GM23338 (cell line): Measurements from ENCODE around the gene SFR1. TPM values are rescaled to one million over a fixed set of nuclear protein-coding genes. Genes with fewer than 3 reads are reported as not detected.

ENCODE experiments used
- ATAC-seq: fragments of 200-7000 bp; cut with Tn5 transposase; 3 replicates; pipeline ENCODE4 v1.9.1; 2020
- DNase-seq: peaks from one replicate; pipeline ENCODE4 v3.0.0-alpha.2; 2015; ENCODE audit warnings: low spot score
- H2AFZ ChIP-seq: fragments of 200-600 bp; sonication (generic); 2 replicates; pipeline ENCODE4 v1.8.0; 2016; ENCODE audit warnings: antibody characterized with exemption, mild to moderate bottlenecking, moderate library complexity
- H3F3A ChIP-seq: fragments of 200-600 bp; sonication (generic); replicated peaks from 2 replicates; pipeline ENCODE4 v1.8.0; 2017; ENCODE audit warnings: antibody characterized with exemption, mixed run types, low read depth
- H3K27ac ChIP-seq: fragments of 200-600 bp; sonication (generic); 2 replicates; pipeline ENCODE4 v1.6.1; 2016; ENCODE audit warnings: low read depth
- H3K27me3 ChIP-seq: fragments of 200-600 bp; sonication (generic); 2 replicates; pipeline ENCODE4 v1.8.0; 2016; ENCODE audit warnings: mild to moderate bottlenecking, mixed run types, moderate library complexity; ENCODE audit not compliant: insufficient read depth
- H3K36me3 ChIP-seq: fragments of 200-600 bp; sonication (generic); 2 replicates; pipeline ENCODE4 v1.8.0; 2016; ENCODE audit warnings: mild to moderate bottlenecking; ENCODE audit not compliant: insufficient read depth
- H3K4me1 ChIP-seq: fragments of 200-600 bp; sonication (generic); 2 replicates; pipeline ENCODE4 v1.8.0; 2016; ENCODE audit warnings: mild to moderate bottlenecking, moderate library complexity; ENCODE audit not compliant: insufficient read depth
- H3K4me2 ChIP-seq: fragments of 200-600 bp; sonication (generic); 2 replicates; pipeline ENCODE4 v1.7.1; 2017; ENCODE audit warnings: mixed run types
- H3K4me3 ChIP-seq: fragments of 200-600 bp; sonication (generic); 2 replicates; pipeline ENCODE4 v1.6.1; 2016; ENCODE audit warnings: mixed run types
- H3K79me2 ChIP-seq: fragments of 200-600 bp; sonication (generic); replicated peaks from 2 replicates; pipeline ENCODE4 v1.8.0; 2017; ENCODE audit warnings: mild to moderate bottlenecking; ENCODE audit not compliant: insufficient read depth
- H3K9me2 ChIP-seq: fragments of 200-600 bp; sonication (generic); 2 replicates; pipeline ENCODE4 v1.8.0; 2017; ENCODE audit not compliant: insufficient read depth
- H4K20me1 ChIP-seq: fragments of 200-600 bp; sonication (generic); replicated peaks from 2 replicates; pipeline ENCODE4 v1.8.0; 2017; ENCODE audit warnings: mild to moderate bottlenecking; ENCODE audit not compliant: insufficient read depth
- H3K27ac Mint-ChIP-seq: 2 replicates; pipeline ENCODE4 v1.8.0; 2020; ENCODE audit warnings: inconsistent platforms, mild to moderate bottlenecking, moderate library complexity, mixed read lengths
- H3K27me3 Mint-ChIP-seq: 3 replicates; pipeline ENCODE4 v1.8.0; 2022; ENCODE audit warnings: low read depth, mild to moderate bottlenecking, moderate library complexity, mixed read lengths, inconsistent platforms; ENCODE audit not compliant: insufficient read depth, poor library complexity
- H3K36me3 Mint-ChIP-seq: 3 replicates; pipeline ENCODE4 v1.8.0; 2021; ENCODE audit warnings: low read depth, mild to moderate bottlenecking, inconsistent platforms, moderate library complexity, mixed read lengths
- H3K4me1 Mint-ChIP-seq: 3 replicates; pipeline ENCODE4 v1.8.0; 2020; ENCODE audit warnings: mild to moderate bottlenecking, inconsistent platforms, mixed read lengths
- H3K4me3 Mint-ChIP-seq: 3 replicates; pipeline ENCODE4 v1.8.0; 2021; ENCODE audit warnings: moderate library complexity, mild to moderate bottlenecking, inconsistent platforms, mixed read lengths
- H3K9me3 Mint-ChIP-seq: 3 replicates; pipeline ENCODE4 v1.8.0; 2020; ENCODE audit warnings: moderate library complexity, mild to moderate bottlenecking, inconsistent platforms, mixed read lengths
- CREB1 ChIP-seq: fragments of 250-450 bp; sonication (Bioruptor Pico); IDR thresholded peaks from 2 replicates; pipeline ENCODE4 v1.5.0; 2020; ENCODE audit warnings: low read depth, mild to moderate bottlenecking, moderate library complexity
- ETS1 ChIP-seq: IDR thresholded peaks from 2 replicates; pipeline ENCODE4 v1.6.1; 2016; ENCODE audit warnings: antibody characterized with exemption
- JUNB ChIP-seq: IDR thresholded peaks from one replicate; pipeline ENCODE4 v1.6.1; 2016; ENCODE audit warnings: antibody characterized with exemption; ENCODE audit not compliant: unreplicated experiment
- NANOG ChIP-seq: IDR thresholded peaks from 2 replicates; pipeline ENCODE4 v1.6.1; 2016; ENCODE audit warnings: antibody characterized with exemption, borderline replicate concordance
- polyA plus RNA-seq: library from polyadenylated mRNA; unstranded; fragments of >200 nt; fragmentation: Nextera tagmentation; extraction: Ambion mirVana; gene quantifications from 2 replicates; pipeline ENCODE4 v1.2.1, GENCODE V29; 2016
- total RNA-seq: library from RNA; depleted of rRNA; stranded (reverse); fragments of >200 nt; shearing (Covaris generic); gene quantifications from 2 replicates; pipeline ENCODE4 v1.2.3, GENCODE V29; 2014
- TF ChIP-seq, protein P1 (sequence below): fragments of 250-450 bp; sonication (Bioruptor Pico); IDR thresholded peaks from 2 replicates; pipeline ENCODE4 v1.5.0; 2020; ENCODE audit warnings: mild to moderate bottlenecking, moderate library complexity
- TF ChIP-seq, protein P2 (sequence below): IDR thresholded peaks from one replicate; pipeline ENCODE4 v1.6.1; 2018; ENCODE audit warnings: antibody characterized with exemption; ENCODE audit not compliant: unreplicated experiment

The SFR1 gene
- total and polyA plus RNA-seq, 2 experiments from 2014 or later, result 8.3 to 13.0 TPM

DNA sequence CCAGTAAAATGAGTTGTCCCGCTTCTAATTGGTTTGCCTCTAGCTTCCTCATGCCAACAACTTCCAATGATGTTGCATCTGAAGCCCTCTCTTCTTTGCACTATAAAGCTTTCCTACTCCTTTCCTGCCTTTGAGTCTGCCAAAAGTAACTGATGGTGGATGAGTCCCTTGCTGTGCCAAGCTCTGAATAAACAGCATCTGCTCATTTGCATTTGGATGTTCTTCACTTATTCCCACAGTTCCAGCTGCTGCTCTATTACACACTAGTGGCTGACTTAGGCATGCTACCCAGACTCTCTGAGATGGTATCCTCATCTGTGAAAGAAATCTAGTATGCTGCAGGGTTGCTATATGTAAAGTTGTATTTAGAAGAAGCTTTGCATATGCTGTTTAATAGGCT lies 24.9 kb downstream of the SFR1 start (continued):
- TF ChIP-seq, protein P1, sequence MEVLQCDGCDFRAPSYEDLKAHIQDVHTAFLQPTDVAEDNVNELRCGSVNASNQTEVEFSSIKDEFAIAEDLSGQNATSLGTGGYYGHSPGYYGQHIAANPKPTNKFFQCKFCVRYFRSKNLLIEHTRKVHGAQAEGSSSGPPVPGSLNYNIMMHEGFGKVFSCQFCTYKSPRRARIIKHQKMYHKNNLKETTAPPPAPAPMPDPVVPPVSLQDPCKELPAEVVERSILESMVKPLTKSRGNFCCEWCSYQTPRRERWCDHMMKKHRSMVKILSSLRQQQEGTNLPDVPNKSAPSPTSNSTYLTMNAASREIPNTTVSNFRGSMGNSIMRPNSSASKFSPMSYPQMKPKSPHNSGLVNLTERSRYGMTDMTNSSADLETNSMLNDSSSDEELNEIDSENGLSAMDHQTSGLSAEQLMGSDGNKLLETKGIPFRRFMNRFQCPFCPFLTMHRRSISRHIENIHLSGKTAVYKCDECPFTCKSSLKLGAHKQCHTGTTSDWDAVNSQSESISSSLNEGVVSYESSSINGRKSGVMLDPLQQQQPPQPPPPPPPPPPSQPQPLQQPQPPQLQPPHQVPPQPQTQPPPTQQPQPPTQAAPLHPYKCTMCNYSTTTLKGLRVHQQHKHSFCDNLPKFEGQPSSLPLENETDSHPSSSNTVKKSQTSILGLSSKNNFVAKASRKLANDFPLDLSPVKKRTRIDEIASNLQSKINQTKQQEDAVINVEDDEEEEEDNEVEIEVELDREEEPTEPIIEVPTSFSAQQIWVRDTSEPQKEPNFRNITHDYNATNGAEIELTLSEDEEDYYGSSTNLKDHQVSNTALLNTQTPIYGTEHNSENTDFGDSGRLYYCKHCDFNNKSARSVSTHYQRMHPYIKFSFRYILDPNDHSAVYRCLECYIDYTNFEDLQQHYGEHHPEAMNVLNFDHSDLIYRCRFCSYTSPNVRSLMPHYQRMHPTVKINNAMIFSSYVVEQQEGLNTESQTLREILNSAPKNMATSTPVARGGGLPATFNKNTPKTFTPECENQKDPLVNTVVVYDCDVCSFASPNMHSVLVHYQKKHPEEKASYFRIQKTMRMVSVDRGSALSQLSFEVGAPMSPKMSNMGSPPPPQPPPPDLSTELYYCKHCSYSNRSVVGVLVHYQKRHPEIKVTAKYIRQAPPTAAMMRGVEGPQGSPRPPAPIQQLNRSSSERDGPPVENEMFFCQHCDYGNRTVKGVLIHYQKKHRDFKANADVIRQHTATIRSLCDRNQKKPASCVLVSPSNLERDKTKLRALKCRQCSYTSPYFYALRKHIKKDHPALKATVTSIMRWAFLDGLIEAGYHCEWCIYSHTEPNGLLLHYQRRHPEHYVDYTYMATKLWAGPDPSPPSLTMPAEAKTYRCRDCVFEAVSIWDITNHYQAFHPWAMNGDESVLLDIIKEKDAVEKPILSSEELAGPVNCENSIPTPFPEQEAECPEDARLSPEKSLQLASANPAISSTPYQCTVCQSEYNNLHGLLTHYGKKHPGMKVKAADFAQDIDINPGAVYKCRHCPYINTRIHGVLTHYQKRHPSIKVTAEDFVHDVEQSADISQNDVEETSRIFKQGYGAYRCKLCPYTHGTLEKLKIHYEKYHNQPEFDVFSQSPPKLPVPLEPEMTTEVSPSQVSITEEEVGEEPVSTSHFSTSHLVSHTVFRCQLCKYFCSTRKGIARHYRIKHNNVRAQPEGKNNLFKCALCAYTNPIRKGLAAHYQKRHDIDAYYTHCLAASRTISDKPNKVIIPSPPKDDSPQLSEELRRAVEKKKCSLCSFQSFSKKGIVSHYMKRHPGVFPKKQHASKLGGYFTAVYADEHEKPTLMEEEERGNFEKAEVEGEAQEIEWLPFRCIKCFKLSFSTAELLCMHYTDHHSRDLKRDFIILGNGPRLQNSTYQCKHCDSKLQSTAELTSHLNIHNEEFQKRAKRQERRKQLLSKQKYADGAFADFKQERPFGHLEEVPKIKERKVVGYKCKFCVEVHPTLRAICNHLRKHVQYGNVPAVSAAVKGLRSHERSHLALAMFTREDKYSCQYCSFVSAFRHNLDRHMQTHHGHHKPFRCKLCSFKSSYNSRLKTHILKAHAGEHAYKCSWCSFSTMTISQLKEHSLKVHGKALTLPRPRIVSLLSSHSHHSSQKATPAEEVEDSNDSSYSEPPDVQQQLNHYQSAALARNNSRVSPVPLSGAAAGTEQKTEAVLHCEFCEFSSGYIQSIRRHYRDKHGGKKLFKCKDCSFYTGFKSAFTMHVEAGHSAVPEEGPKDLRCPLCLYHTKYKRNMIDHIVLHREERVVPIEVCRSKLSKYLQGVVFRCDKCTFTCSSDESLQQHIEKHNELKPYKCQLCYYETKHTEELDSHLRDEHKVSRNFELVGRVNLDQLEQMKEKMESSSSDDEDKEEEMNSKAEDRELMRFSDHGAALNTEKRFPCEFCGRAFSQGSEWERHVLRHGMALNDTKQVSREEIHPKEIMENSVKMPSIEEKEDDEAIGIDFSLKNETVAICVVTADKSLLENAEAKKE (CRISPR knock-in tag), result no peak
- TF ChIP-seq ETS1, result no peak

GRCh38 chr10:104150139-104150538 lies 28.2 kb downstream of the SFR1 start:
- peaks cover 7% of the 10 kb centered on the region; the same call in 2 of the 3 replicates for H3K9me3 Mint-ChIP-seq
- peaks cover 20% of the 10 kb centered on the region; the same call in 2 of the 3 replicates for H3K4me1 Mint-ChIP-seq
- peak; percentile 34; the same call in 1 of the 3 replicates for ATAC-seq
- TF ChIP-seq, protein P2, sequence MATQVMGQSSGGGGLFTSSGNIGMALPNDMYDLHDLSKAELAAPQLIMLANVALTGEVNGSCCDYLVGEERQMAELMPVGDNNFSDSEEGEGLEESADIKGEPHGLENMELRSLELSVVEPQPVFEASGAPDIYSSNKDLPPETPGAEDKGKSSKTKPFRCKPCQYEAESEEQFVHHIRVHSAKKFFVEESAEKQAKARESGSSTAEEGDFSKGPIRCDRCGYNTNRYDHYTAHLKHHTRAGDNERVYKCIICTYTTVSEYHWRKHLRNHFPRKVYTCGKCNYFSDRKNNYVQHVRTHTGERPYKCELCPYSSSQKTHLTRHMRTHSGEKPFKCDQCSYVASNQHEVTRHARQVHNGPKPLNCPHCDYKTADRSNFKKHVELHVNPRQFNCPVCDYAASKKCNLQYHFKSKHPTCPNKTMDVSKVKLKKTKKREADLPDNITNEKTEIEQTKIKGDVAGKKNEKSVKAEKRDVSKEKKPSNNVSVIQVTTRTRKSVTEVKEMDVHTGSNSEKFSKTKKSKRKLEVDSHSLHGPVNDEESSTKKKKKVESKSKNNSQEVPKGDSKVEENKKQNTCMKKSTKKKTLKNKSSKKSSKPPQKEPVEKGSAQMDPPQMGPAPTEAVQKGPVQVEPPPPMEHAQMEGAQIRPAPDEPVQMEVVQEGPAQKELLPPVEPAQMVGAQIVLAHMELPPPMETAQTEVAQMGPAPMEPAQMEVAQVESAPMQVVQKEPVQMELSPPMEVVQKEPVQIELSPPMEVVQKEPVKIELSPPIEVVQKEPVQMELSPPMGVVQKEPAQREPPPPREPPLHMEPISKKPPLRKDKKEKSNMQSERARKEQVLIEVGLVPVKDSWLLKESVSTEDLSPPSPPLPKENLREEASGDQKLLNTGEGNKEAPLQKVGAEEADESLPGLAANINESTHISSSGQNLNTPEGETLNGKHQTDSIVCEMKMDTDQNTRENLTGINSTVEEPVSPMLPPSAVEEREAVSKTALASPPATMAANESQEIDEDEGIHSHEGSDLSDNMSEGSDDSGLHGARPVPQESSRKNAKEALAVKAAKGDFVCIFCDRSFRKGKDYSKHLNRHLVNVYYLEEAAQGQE, result no peak
- TF ChIP-seq JUNB (no peak), NANOG (no peak), CREB1 (CRISPR knock-in tag) (no peak)

More at GRCh38 chr10:104150139-104150538, 28.2 kb downstream of the SFR1 start:
- peaks cover 5% of the 10 kb centered on the region; the same call in 2 of the 3 replicates for H3K36me3 Mint-ChIP-seq
- 0 out of 2 replicates have a peak overlapping the region, but pooled peaks have one; percentile 43 for H2AFZ ChIP-seq
- H3K9me2 ChIP-seq, result 0 out of 2 replicates have a peak, but pooled peaks cover 6% of the 10 kb centered on the region
- no peaks in the 10 kb centered on the region for H3K27me3 ChIP-seq
- no peak overlapping the region for H3K4me3 Mint-ChIP-seq
- H3F3A ChIP-seq, result no peaks in the 10 kb centered on the region
- no peaks in the 10 kb centered on the region for H4K20me1 ChIP-seq
- H3K27me3 Mint-ChIP-seq, result peaks cover 2% of the 10 kb centered on the region
- no peak overlapping the region for H3K4me2 ChIP-seq
- peaks cover 7% of the 10 kb centered on the region for H3K4me1 ChIP-seq
- H3K4me3 ChIP-seq, result no peak overlapping the region
- no peak overlapping the region for H3K27ac Mint-ChIP-seq
- no peak for DNase-seq
- no peak overlapping the region for H3K27ac ChIP-seq
- H3K36me3 ChIP-seq, result peaks cover 8% of the 10 kb centered on the region
- H3K79me2 ChIP-seq, result no peaks in the 10 kb centered on the region
